NCI-H1048 (cell line): ENCODE results near the gene ELP1.
"Not testable (repeated sequence)": the region's sequence is repeated elsewhere in the genome, so short reads cannot be mapped to it uniquely, and the experiment has no call there.

Experiments used
- DNase-seq: peaks from one replicate; lab custom pipeline; 2025; lab: John Stamatoyannopoulos, UW

ELP1 gene, protein sequence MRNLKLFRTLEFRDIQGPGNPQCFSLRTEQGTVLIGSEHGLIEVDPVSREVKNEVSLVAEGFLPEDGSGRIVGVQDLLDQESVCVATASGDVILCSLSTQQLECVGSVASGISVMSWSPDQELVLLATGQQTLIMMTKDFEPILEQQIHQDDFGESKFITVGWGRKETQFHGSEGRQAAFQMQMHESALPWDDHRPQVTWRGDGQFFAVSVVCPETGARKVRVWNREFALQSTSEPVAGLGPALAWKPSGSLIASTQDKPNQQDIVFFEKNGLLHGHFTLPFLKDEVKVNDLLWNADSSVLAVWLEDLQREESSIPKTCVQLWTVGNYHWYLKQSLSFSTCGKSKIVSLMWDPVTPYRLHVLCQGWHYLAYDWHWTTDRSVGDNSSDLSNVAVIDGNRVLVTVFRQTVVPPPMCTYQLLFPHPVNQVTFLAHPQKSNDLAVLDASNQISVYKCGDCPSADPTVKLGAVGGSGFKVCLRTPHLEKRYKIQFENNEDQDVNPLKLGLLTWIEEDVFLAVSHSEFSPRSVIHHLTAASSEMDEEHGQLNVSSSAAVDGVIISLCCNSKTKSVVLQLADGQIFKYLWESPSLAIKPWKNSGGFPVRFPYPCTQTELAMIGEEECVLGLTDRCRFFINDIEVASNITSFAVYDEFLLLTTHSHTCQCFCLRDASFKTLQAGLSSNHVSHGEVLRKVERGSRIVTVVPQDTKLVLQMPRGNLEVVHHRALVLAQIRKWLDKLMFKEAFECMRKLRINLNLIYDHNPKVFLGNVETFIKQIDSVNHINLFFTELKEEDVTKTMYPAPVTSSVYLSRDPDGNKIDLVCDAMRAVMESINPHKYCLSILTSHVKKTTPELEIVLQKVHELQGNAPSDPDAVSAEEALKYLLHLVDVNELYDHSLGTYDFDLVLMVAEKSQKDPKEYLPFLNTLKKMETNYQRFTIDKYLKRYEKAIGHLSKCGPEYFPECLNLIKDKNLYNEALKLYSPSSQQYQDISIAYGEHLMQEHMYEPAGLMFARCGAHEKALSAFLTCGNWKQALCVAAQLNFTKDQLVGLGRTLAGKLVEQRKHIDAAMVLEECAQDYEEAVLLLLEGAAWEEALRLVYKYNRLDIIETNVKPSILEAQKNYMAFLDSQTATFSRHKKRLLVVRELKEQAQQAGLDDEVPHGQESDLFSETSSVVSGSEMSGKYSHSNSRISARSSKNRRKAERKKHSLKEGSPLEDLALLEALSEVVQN (N-terminal part only)

DNA sequence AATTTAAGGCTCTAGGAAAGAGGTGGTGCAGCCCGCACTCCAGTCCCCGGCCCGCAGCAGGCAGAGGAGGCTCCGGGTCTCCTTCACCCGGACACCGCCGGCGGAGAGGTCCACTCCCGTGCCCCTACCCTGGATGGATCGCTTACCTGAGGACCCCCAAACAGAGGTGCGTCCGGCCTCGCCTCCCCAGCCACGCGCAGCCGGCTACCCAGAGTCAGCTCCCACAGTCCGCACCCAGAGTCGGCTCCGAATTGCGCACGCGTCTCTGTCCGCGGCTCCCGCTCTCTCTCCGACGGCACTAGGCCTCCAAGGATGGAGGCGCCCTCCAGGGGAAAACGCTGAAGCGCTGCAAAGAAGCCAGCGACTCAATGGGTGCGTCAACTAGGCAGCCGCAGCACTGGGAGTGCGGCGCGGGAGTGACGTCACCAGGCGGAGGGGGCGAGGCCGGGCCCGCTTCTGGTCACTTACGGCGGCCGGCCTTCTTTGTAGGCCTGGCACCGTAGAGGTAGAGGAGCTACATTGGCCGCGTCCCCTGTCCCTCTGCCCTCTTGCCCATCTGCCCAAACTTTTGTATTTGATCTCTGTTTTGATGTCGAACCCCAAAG is at the start of gene ELP1:
Gene ELP1 (minus strand): TSS at position 407 of the 605 bp plus-strand sequence. CDS start 2,978 bp downstream, outside the sequence.
- peak; percentile 63 for DNase-seq

DNA sequence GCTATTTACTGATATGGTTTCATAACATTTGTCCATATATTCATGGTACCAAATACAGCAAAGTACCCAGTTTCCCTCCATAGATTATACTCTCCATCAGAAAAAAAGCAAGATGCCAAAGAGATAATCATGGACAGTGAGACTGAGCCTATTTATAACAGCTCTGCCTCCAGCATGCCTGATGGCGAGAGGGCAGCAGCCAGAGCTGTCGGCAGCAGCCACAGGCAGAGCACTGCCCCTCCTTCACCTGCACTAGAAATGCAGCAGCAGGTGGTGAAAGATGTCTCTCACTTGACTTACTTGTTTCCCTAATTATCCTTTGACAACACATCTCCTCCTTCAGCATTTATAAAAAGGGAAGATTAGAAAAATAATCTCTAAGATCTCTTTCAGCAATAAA is 47.0 kb upstream of the ELP1 start:
- DNase-seq = no peak

DNA sequence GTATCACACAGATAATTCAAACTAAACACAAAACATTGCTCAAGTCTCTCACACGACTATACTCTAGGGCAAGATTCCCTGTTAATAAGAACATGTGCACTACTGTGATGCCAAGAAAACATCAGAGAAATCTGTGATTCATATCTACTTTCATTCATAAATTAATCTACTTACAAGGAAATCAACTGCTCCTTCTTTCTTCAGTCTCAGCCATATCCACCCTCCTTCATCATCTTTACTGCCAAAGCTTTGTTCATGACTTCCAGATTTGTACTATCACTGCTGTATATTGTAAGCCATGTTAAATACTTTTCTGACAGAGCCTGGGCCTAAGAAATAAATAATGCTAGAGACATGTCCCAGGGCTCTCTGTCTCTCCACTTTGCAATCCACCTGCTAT is 44.3 kb upstream of the ELP1 start:
- no peak for DNase-seq

DNA sequence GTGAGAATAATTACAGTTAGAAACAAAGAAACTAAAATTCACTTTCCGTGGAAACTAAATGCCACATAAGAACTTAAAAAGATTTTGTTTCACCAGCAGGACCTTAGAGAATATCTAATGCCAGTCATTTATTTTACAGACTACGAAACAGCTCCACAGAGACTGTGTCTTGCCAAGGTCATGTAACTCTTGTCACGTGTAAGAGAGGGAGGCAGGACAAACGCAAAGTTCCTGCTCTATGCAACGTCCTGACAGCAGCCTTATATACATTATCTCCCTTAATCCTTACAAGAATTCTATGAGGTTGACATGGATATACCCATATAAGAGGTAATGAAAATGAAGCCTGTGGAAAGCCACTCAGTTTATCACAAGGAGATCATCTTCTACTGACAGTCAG is 40.0 kb upstream of the ELP1 start:
- no peak for DNase-seq

DNA sequence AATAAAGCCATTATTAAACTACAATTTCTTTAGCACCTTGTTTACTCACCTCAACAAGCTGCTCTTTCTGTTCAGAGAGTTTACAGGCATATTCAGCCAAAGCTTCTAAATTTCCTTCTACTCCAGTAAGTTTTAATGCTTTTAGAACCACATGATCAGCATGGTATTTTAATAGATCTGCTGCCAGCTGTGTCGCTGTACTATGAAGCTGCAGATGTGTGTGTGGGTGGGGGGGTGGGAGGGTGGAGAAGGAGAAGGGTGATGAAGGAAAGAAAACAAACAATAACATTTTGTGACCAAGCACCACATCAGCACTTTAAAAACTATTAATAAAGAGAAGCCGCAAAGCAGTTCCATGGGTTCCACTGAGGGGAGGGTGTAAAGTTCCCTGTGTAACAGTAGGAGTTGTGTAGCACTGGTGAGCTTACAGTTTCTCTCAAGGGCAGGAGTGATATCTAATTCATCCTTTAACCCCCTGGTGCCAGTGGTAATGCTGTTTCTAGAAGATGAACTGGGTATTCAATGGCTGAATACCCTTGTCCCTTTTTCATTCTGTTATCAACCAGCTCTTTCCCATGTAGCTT is 38.8 kb upstream of the ELP1 start:
- no peak for DNase-seq

DNA sequence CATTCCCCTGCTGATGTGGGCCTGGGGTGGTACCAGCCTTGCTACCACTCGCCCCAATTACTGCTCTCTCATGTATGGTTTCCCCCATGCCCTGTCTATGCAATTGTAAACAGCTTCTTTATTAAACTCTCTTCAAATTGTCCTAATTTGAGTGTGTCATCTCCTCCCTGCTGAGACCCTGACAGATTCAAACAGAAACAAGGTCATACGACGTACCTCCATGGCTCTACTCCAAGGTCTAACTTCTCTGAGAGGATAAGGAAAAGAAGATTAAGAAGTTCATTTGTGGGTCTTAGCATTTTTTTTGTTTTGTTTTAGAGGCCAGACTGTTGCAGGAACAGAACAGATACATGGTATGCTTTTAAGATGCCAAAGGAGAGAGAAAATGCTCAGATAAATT is 38.3 kb upstream of the ELP1 start:
- no peak for DNase-seq

DNA sequence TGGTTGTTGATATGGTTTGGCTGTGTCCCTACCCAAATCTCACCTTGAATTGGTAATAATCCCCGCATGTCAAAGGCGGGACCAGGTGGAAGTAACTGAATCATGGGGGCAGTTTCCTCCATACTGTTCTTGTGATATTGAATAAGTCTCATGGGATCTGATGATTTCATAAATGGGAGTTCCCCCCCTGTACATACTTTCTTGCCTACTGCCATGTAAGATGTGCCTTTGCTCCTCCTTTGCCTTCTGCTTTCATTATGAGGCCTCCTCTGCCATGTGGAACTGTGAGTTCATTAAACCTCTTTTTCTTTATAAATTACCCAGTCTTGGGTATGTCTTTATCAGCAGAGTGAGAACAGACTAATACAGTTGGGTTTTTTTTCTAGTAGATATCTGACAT is 37.5 kb upstream of the ELP1 start:
- not testable (repeated sequence) for DNase-seq

DNA sequence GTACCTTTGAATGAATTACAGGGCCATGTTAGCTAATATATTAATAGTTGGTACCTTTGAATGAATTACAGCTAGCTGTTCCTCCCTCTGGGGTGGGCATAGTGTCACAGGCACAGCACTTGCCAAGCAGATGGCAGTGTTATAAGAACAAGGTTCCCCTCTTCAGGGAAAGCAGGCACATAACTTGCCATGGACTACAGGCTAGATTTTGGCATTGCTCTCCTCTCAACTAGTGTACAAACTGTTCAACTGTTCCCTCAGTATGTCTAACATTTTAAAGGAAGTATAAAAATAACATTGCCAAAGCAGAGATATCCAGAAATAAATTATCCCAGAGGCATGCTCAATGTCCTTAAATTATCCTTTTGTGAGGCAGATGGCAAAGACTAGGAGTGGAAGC is 34.0 kb upstream of the ELP1 start:
- DNase-seq = no peak

DNA sequence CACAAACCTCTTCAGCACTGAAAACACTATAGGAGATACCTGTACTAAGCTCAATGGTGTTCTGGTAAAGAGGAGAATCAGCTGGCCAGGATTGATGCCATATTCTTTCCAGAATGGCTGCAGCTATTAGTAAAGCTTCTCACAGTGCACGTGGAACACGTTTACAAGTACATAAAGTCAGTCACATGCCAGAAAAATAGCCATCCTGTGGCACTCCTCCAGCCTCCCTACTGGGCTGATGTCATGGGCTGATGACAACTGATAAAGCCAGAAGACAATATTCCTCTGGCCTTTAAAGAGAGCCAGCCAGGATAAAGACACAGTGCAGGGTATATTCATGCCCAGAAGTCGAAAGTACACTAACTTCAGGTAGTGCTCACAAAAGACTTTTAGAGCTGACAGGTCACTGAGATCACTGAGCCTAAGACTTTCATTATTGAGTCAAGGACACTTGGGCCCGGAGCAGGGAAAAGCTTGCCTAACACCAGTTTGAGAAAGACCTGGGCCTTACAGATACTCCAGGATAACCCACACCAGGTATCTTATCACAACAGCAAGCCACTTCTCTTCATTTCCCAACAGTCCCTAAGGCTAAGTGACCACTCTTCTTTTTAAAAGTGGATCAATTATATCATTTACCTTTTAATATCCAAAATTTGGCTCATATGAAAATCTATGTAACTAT is 29.7 kb upstream of the ELP1 start:
- no peak for DNase-seq

DNA sequence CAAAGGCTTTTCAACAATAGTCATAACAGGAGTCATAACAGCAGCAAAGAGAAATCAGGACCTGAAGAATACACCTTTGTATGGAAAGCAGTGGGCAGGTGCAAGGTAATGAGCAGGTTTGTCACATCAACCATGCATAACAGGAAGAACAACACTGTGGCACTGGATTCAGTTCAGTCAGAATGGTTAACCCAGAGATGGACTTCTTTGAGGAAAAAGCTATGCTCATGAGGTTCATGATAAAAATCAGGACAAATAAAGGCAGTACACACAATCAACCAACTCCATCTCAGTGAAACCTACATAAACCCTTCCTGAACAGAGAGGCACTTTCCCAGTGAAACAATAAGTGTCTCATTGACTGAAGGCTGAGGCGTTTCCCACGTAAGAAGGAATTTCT is 27.2 kb upstream of the ELP1 start:
- DNase-seq = no peak

DNA sequence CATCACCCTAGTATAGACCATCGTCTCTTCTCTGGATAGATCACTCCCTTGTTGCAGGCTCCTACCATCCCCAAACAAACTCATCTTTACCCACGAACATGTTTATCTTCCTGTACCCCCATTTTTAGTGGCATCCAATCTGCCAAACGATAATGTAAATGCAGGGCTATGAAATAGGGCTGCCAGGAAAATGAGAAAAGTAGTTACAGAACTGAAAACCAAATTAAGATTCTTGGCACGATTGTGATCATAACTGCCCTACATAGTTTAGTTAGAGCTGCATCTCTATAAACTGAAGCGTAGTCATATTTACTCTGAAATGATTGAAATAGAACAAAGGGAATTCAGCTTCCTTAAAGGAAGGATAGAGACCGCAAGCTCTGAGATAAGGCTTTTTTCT is 26.4 kb upstream of the ELP1 start:
- DNase-seq = no peak

DNA sequence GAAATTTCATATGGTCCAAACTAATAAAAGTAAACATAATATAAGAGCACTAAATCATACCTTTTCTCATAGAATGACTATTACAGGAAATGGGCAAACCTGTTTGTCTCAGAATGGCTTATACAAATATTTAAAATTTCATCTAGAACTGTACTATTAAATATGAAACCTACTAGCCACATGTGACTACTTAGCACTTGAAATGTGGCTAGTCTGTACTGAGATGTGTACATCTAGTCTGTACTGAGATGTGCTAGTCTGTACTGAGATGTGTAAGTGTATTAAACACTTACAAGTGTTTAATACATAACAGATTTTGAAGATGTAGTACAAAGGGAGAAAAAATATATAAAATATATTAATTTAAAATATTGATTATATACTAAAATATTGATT is 22.7 kb upstream of the ELP1 start:
- DNase-seq = no peak

DNA sequence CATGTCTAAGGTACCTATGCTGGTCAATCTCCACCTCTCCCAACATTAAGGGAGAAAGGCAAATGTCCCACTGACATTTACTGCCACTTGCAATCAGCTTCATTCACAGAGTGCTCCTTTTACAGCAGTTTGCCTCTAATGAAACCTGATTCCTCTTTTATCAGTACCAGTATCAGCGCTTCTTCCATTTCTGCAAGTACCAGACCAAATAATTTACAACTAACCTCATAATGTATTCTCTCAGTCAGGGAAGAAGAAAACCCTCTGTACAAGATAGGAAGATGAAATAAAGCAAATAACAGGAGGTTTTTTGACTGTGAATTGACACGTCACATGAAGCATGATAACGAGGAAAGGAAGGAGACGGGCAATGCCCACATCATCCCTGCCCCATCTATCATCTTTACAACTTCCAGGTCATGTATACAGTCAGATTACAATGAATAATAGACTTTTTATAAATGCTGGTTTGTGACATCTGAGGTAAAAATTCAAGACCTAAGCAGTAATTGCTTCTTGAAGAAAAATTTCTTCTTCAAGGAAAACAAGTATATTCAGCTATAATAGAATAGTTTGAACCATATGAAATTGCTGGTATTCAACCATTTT is 22.2 kb upstream of the ELP1 start:
- no peak for DNase-seq

DNA sequence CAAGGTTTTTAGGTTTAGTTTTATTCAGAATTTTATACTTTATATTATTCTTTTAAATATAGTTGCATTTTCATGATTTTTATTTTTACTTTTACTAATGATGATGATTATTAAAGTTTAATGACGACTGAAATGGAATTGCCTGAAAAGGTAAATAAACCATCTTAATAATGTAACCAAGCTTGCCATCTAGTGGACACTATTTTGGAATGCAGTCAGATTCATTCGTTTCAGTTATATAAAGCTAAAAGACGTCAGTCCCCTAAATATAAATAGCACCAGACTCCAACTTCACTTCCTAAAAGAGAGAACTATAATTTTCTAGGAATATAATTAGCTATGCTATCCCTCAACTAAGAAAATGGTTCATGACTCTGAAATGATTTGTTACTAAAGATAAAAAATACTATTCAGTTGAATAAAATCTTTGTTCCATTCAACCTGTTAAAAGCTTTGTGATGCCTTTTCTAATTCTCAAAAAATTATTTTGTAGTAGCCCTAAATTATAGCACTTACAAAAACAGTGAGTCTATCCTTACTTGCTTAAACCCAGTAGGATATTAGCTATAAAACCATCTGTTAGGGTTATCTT is 20.2 kb upstream of the ELP1 start:
- no peak for DNase-seq

DNA sequence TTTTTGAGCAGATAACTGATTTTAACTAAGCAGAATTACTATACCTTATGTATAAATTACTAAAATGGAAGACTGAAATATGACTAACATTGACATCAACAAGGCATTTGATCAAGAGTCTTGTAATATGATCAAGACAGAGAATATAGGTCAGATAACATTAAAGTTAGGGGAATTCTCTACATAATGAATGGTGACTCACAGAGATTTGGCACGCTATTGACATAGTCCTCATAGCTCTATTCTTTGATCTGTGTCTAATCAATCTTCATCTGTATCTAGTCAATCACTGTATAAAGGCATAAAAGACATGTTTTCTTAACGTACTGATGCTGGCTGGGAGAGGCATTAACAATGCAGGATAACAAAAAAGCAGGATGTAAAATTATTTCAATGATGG is 17.7 kb upstream of the ELP1 start:
- no peak for DNase-seq

DNA sequence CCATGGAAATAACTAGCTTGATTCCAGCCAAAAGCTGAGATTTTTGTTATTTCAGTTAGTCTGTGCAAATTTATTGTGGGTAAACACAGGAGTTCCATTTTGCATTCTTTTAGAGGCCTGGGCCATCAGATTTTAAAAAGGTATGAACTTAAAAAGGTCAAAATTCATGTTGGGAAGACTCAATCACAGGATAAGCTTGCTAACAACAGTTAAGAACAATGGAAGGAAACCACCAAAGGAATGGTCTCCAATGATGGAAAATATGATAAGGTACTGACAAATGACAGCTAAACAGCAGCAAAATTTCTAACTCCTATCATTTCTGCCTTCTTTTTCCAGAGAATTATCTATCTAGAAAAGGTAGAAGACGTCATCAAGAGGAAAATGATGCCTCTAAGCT is 16.2 kb upstream of the ELP1 start:
- no peak for DNase-seq

DNA sequence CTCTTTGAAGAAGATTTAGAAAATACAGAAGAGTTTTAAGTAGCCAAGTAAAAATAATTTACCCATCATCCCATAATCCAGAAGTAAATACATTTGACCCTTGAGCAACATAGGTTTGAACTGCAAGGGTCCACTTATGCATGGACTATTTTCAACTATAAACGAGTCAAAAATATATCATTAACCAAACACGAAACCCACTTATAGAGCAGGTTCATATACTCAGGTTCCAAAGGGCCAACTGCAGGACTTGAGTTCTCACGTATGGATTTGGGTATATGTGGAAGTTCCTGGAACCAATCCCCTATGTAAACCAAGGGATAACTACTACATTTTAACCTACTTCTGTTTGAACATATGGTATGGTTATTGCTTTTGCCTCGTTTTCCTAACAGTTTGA is 6.1 kb upstream of the ELP1 start:
- DNase-seq = no peak

DNA sequence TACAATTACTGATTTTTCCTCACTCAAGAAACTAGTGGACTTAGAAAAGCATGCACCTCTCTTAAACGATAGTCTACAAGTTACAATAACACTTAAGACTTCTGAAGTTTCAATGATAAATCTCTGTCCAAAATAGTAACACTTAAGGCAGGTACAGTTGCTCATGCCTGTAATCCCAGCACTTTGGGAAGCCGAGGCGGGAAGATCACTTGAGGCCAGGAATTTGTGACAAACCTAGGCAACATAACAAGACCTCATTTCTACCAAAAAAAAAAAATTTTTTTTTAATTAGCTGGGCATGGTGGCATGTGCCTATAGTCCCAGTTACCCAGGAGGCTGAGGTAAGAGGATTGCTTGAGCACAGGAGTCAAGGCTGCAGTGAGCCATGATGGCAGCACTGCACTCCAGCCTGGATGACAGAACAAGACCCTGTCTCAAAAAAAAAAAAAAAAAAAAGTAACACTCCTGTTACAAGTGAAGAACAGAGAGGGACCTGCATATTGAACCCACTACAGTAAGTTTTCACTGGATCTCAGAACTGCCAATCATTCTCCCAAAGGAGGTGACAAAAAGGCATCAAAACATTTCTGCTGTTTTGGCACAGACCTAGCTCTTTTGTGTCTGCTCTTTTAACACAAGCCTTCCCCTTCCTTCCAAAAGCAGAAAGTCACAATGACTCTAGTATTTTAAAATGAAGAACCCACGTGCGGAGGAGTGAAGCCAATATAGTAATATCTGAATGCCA is 3.8 kb upstream of the ELP1 start:
- no peak for DNase-seq

DNA sequence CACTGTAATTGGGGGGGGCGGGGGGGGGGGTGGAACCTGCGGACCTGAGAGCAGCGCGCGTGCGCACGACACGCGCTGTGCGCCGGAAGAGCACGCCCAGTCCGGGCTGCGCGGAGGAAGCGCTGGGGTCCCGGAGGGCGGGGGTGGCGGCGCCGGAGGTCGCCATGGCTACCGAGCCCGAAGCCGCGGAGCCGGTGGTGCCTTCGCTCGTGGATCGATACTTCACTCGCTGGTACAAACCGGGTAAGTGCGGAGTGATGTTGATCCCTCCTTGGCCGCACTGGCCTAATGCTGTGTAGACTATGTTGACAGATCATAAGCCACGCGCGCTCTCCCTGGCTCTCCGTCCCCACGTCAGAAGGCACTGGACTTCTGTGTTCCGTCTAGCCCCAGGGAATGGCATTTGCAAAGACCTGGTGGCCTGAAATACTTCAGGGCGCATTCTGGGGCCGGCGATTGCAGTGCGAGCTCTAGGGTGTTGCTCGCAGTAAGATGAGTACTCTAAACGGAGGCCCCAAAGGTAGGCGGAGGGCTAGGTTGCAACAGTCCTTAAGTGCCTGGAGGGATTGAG is 484 bp upstream of the ELP1 start, which contains the start of gene ABITRAM:
Gene ABITRAM (plus strand): TSS at position 78 of the 571 bp plus-strand sequence. CDS start 87 bp downstream, at position 165.
- peak; percentile 43 for DNase-seq
